ENCODE data around the gene HPCAL4. TPM values are rescaled to one million over a fixed set of nuclear protein-coding genes. Genes with fewer than 3 reads are reported as not detected.

Gene HPCAL4
- total RNA-seq, 1 experiment from 2014 or later = 0.14 TPM

- no peaks in the 10 kb centered on the region for H3K27me3 ChIP-seq (replicated peaks; ENCODE audit: control insufficient read depth, insufficient read depth, low read length)
- intact Hi-C loops (cut with micrococcal nuclease; ENCODE audit: unreplicated experiment) = no loop called here
- peaks cover 8% of the 10 kb centered on the region for H3K27me3 Mint-ChIP-seq (ENCODE audit: insufficient read depth, unreplicated experiment)
- no peaks in the 10 kb centered on the region for H3K4me1 Mint-ChIP-seq (ENCODE audit: low read depth, unreplicated experiment)
- no peak overlapping the region for H3K27ac Mint-ChIP-seq (ENCODE audit: unreplicated experiment)
- H3K4me1 ChIP-seq = no peaks in the 10 kb centered on the region
- H3K4me3 Mint-ChIP-seq (ENCODE audit: unreplicated experiment) = no peak overlapping the region
- H3K9me3 ChIP-seq = no peaks in the 10 kb centered on the region
- no peaks in the 10 kb centered on the region for H3K36me3 ChIP-seq (ENCODE audit: control insufficient read depth, insufficient read depth, low read length)
- BruUV-seq (replicated peaks) = no TSS peak
- no peaks in the 10 kb centered on the region for H3K36me3 Mint-ChIP-seq (ENCODE audit: insufficient read depth, unreplicated experiment)
- ChIA-PET CTCF (no interaction called here), POLR2A (no interaction called here)
- no peak for TF ChIP-seq CTCF (IDR thresholded peaks at IDR 0.05; ENCODE audit: insufficient read depth in 1 of 2, low read depth in 1 of 2, low read length in 1 of 2, severe bottlenecking in 1 of 2, unreplicated experiment in 1 of 2)
- H3K9me3 Mint-ChIP-seq (ENCODE audit: unreplicated experiment) = no peaks in the 10 kb centered on the region
- no peak for DNase-seq
- H3K4me3 ChIP-seq (ENCODE audit: low read depth, low read length) = no peak overlapping the region
These were observed 26.6 kb upstream of the HPCAL4 start for GRCh38 chr1:39717809-39718208.

- Histone ChIP-seq H3K36me3 (ENCODE audit: control insufficient read depth, insufficient read depth, low read length) (no peaks in the 10 kb centered on the region), H3K27me3 (replicated peaks; ENCODE audit: control insufficient read depth, insufficient read depth, low read length) (no peaks in the 10 kb centered on the region), H3K4me3 (ENCODE audit: low read depth, low read length) (no peak overlapping the region), H3K4me1 (peaks cover 6% of the 10 kb centered on the region), H3K9me3 (no peaks in the 10 kb centered on the region)
- TF ChIP-seq CTCF (IDR thresholded peaks at IDR 0.05; ENCODE audit: insufficient read depth in 1 of 2, low read depth in 1 of 2, low read length in 1 of 2, severe bottlenecking in 1 of 2, unreplicated experiment in 1 of 2) = no peak
- Mint-ChIP-seq H3K9me3 (ENCODE audit: unreplicated experiment) (no peaks in the 10 kb centered on the region), H3K4me1 (ENCODE audit: low read depth, unreplicated experiment) (peaks cover 10% of the 10 kb centered on the region), H3K27ac (ENCODE audit: unreplicated experiment) (no peak overlapping the region), H3K4me3 (ENCODE audit: unreplicated experiment) (no peak overlapping the region), H3K36me3 (ENCODE audit: insufficient read depth, unreplicated experiment) (no peaks in the 10 kb centered on the region), H3K27me3 (ENCODE audit: insufficient read depth, unreplicated experiment) (peaks cover 8% of the 10 kb centered on the region)
- no TSS peak for BruUV-seq (replicated peaks)
- intact Hi-C loops (cut with micrococcal nuclease; ENCODE audit: unreplicated experiment) = no loop called here
- DNase-seq = no peak
- CTCF ChIA-PET = no interaction called here
- POLR2A ChIA-PET = no interaction called here
These were observed 22.3 kb upstream of the HPCAL4 start for GRCh38 chr1:39713557-39713956.

GRCh38 chr1:39711966-39712340 is 20.7 kb upstream of the HPCAL4 start:
- intact Hi-C loops (cut with micrococcal nuclease; ENCODE audit: unreplicated experiment) = no loop called here
- Mint-ChIP-seq H3K27me3 (ENCODE audit: insufficient read depth, unreplicated experiment) (no peaks in the 10 kb centered on the region), H3K4me3 (ENCODE audit: unreplicated experiment) (no peak overlapping the region), H3K4me1 (ENCODE audit: low read depth, unreplicated experiment) (peaks cover 10% of the 10 kb centered on the region), H3K36me3 (ENCODE audit: insufficient read depth, unreplicated experiment) (no peaks in the 10 kb centered on the region), H3K27ac (ENCODE audit: unreplicated experiment) (peak overlapping the region; percentile 2), H3K9me3 (ENCODE audit: unreplicated experiment) (no peaks in the 10 kb centered on the region)
- BruUV-seq (replicated peaks) = no TSS peak
- Histone ChIP-seq H3K27me3 (replicated peaks; ENCODE audit: control insufficient read depth, insufficient read depth, low read length) (no peaks in the 10 kb centered on the region), H3K4me1 (peaks cover 6% of the 10 kb centered on the region), H3K4me3 (ENCODE audit: low read depth, low read length) (no peak overlapping the region), H3K36me3 (ENCODE audit: control insufficient read depth, insufficient read depth, low read length) (no peaks in the 10 kb centered on the region), H3K9me3 (no peaks in the 10 kb centered on the region)
- TF ChIP-seq CTCF (IDR thresholded peaks at IDR 0.05; ENCODE audit: insufficient read depth in 1 of 2, low read depth in 1 of 2, low read length in 1 of 2, severe bottlenecking in 1 of 2, unreplicated experiment in 1 of 2) = no peak
- ChIA-PET CTCF (no interaction called here), POLR2A (interaction anchor here (0.7 kb wide), 1 partner anchor 84 kb away, joined by 9 read pairs; no protein-coding TSS in a partner anchor)
- no peak for DNase-seq
